HG03457 (cell line): ENCODE measurements around the gene UST.
"Not testable (repeated sequence)": the region's sequence is repeated elsewhere in the genome, so short reads cannot be mapped to it uniquely, and the experiment has no call there.

ENCODE experiments used
- ATAC-seq: cut with Tn5 transposase; IDR thresholded peaks from one replicate; pipeline ENCODE4 v1.9.1; 2021; ENCODE audit warnings: moderate number of reproducible peaks; ENCODE audit not compliant: unreplicated experiment

Gene UST

DNA sequence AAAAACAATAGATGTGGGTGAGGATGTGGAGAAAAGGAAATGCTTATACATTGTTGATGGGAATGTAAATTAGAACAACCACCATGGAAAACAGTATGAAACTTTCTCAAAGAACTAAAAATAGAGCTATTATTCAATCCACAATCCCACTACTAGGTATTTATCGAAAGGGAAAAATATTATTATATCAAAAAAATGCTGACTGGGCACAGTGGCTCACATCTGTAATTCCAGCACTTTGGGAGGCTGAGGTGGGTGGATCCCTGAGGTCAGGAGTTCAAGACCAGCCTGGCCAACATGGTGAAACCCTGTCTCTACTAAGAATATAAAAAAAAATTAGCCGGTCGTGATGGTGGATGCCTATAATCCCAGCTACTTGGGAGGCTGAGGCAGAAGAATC lies 357.1 kb downstream of the UST start:
- not testable (repeated sequence) for ATAC-seq

GRCh38 chr6:149107520-149107919 lies 360.7 kb downstream of the UST start:
- ATAC-seq = no peak

- ATAC-seq = no peak
Observed at GRCh38 chr6:149108038-149108748, 361.4 kb downstream of the UST start.

- ATAC-seq = no peak
Observed at GRCh38 chr6:149108749-149109100, 361.9 kb downstream of the UST start.

GRCh38 chr6:149109397-149110070 lies 362.7 kb downstream of the UST start:
- ATAC-seq = no peak

- ATAC-seq = no peak
Observed at GRCh38 chr6:149111556-149112115, 364.8 kb downstream of the UST start.

DNA sequence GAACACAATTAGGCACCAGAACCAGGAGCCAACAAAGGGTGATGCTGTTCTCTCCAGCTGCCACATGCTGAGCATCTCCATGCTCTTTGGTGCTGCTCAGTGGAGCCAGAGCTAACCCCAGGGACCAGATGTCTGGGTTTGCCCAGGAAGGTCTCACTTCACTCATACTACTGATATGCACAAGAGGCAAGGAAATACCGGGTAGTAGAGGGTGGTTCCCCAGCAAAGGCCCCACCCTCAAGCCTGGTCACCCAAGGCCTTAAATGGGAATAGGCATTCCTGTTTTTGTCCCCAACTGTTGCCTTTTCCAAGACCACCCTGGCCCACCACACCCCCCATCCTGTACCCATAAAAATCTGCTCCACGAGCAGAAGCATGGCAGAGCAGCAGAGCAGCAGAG lies 366.1 kb downstream of the UST start:
- ATAC-seq = no peak

GRCh38 chr6:149114167-149114566 lies 367.3 kb downstream of the UST start:
- no peak for ATAC-seq

- no peak for ATAC-seq
Observed at GRCh38 chr6:149118737-149119653, 372.2 kb downstream of the UST start.

DNA sequence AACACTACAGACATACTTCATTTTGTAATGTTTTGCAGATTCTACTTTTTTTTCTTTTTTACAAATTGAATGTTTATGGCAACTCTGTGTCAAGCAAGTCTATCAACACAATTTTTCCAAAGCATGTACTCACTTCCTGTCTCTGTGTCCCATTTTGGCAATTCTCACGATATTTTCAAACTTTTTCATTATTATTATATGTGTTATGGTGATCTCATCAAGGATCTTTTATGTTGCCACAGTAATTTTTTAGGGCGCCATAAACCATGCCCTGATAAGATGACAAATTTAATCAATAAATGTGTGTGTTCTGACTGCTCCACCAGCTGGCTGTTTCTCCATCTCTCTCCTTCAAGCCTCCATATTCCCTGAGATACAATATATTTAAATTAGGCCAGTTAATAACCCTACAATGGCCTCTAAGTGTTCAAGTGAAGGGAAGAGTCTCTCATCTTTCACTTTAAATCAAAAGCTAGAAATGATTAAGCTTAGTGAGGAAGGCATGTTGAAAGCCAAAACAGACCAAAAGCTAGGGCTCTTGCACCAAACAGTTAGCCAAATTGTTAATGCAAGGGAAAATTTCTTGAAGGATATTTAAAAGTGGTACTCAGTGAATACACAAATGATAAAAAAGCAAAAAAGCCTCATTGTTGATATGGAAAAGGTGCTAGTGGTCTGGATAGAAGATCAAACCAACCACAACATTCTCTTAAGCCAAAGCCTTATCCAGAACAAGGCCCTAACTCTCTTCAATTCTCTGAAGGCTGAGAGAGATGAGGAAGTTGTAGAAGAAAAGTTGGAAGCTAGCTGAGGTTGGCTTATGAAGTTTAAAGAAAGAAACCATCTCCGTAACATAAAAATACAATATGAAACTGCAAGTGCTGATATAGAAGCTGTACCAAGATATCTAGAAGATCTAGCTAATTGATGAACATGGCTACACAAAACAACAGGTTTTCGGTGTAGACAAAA lies 376.3 kb downstream of the UST start:
- ATAC-seq = no peak

GRCh38 chr6:149125309-149125708 lies 378.5 kb downstream of the UST start:
- ATAC-seq = no peak
